Testis (tissue), 3 donors: ENCODE measurements around the gene MTA1. TPM values are rescaled to one million over a fixed set of nuclear protein-coding genes. Genes with fewer than 3 reads are reported as not detected.
A peak's percentile ranks its signal among the peaks of the same experiment; 100 is the strongest.

ENCODE experiments used
- DNase-seq: peaks from one replicate; pipeline ENCODE4 v3.0.0-alpha.2; 2019
- H3K27ac ChIP-seq, 2 donors: fragments of 200-600 bp; sonication (generic); one replicate each; pipeline ENCODE4 v1.5.1; 2019
- H3K27me3 ChIP-seq: fragments of 200-600 bp; sonication (generic); one replicate; pipeline ENCODE4 v1.5.1; 2019
- H3K36me3 ChIP-seq: fragments of 200-600 bp; sonication (generic); one replicate; pipeline ENCODE4 v1.5.1; 2017; ENCODE audit warnings: low read depth; ENCODE audit errors: missing control alignments
- H3K4me1 ChIP-seq: fragments of 200-600 bp; sonication (generic); one replicate; pipeline ENCODE4 v1.5.1; 2019
- H3K4me3 ChIP-seq, 2 donors: fragments of 200-600 bp; sonication (generic); one replicate each; pipeline ENCODE4 v1.5.1; 2017 to 2019
- H3K9me3 ChIP-seq: fragments of 200-600 bp; sonication (generic); one replicate; pipeline ENCODE4 v1.5.1; 2017
- POLR2A ChIP-seq: fragments of 450-650 bp; IDR thresholded peaks from one replicate; pipeline ENCODE4 v1.6.1; 2017; ENCODE audit warnings: antibody characterized with exemption, mild to moderate bottlenecking, moderate library complexity
- WGBS, 2 donors: methylation state at CpG; one replicate each; pipeline ENCODE4 v1.1.5; 2018; 5-methylcytosine and 5-hydroxymethylcytosine counted together
- intact Hi-C: fragments of 100-400 bp; cut with DNase I; formaldehyde crosslinking; loops from one replicate; pipeline ENCODE4 v1.15.1; 2023; ENCODE audit warnings: low total_unique reads
- polyA plus RNA-seq: library from polyadenylated mRNA; stranded (reverse); fragments of 350-450 nt; fragmentation: Illumina TruSeq; extraction: RNeasy Lipid Tissue Mini Kit (QIAGEN cat#74804); gene quantifications from one replicate; pipeline ENCODE4 v1.2.3, GENCODE V29; 2014; ENCODE audit warnings: low read depth, low replicate concordance; ENCODE audit not compliant: insufficient read depth
- total RNA-seq, 2 donors: library from RNA; depleted of rRNA; stranded (reverse); fragments of >200 nt; gene quantifications; one replicate each; pipeline ENCODE4 v1.2.3, GENCODE V29; 2016
- TF ChIP-seq, protein P1 (sequence below), 3 experiments: fragments of 450-650 bp in 2 of 3; fragments of 200-600 bp in 1 of 3; sonication (generic) in 1 of 3; IDR thresholded peaks; one replicate each; pipeline ENCODE4 v1.5.1; 2016 to 2019; ENCODE audit warnings: antibody characterized with exemption in 3 of 3, mild to moderate bottlenecking in 2 of 3, moderate library complexity in 1 of 3

The MTA1 gene
- total and polyA plus RNA-seq, 3 donors from 2014 or later: 118 to 135 (median 120) TPM

DNA sequence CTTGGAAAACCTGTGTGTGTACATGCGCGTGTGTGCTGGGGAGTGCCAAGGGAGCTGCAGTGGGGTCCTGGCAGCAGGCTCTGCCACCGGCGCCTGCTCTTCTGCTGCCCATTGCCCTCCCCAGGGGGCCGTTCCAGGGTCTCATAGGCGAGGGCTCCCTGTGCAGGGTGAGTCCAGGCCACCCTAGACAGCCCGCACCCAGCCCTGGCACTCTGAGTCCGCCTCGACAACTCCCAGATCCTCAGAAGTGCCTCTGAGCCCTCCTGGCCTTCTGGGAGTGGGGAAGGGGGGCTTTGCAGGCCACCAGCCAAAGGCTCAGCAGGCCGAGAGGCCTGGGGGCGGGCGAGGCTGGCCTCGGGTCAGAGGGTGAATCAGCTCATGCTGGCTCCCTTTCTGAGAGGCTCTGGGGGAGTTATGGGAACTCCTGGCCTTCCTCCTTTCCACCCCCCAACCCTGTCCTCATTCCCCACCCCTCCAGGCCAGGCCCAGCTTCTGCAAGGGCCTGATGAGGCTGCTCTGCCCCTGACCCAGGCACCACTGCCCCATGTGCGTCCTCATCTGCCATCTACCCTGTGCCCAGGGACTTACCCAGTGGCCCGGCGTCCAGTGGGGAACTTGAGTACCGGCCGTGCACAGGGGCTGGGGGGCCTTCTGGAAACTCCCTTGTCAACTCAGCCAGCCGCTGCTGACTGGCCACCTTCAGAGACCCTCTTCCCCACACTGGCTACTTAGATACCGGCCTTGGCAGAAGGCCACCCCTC lies 69.3 kb downstream of the MTA1 start:
- no peak for DNase-seq
- Histone ChIP-seq H3K4me3 (no peak overlapping the region), H3K4me1 (peaks cover 25% of the 10 kb centered on the region), H3K36me3 (no peaks in the 10 kb centered on the region), H3K27ac (peak overlapping the region; percentile 79 to 90), H3K27me3 (no peaks in the 10 kb centered on the region), H3K9me3 (no peaks in the 10 kb centered on the region)
- intact Hi-C loops: loop anchor here (5.0 kb wide), 1 partner anchor 117 kb away; no protein-coding TSS in a partner anchor
- WGBS, 2 donors: 69 to 74% methylated on average over 20 of the region's 20 CpGs
- TF ChIP-seq, protein P1, sequence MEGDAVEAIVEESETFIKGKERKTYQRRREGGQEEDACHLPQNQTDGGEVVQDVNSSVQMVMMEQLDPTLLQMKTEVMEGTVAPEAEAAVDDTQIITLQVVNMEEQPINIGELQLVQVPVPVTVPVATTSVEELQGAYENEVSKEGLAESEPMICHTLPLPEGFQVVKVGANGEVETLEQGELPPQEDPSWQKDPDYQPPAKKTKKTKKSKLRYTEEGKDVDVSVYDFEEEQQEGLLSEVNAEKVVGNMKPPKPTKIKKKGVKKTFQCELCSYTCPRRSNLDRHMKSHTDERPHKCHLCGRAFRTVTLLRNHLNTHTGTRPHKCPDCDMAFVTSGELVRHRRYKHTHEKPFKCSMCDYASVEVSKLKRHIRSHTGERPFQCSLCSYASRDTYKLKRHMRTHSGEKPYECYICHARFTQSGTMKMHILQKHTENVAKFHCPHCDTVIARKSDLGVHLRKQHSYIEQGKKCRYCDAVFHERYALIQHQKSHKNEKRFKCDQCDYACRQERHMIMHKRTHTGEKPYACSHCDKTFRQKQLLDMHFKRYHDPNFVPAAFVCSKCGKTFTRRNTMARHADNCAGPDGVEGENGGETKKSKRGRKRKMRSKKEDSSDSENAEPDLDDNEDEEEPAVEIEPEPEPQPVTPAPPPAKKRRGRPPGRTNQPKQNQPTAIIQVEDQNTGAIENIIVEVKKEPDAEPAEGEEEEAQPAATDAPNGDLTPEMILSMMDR (IDR thresholded peaks at IDR 0.05): no peak
- TF ChIP-seq POLR2A: no peak

DNA sequence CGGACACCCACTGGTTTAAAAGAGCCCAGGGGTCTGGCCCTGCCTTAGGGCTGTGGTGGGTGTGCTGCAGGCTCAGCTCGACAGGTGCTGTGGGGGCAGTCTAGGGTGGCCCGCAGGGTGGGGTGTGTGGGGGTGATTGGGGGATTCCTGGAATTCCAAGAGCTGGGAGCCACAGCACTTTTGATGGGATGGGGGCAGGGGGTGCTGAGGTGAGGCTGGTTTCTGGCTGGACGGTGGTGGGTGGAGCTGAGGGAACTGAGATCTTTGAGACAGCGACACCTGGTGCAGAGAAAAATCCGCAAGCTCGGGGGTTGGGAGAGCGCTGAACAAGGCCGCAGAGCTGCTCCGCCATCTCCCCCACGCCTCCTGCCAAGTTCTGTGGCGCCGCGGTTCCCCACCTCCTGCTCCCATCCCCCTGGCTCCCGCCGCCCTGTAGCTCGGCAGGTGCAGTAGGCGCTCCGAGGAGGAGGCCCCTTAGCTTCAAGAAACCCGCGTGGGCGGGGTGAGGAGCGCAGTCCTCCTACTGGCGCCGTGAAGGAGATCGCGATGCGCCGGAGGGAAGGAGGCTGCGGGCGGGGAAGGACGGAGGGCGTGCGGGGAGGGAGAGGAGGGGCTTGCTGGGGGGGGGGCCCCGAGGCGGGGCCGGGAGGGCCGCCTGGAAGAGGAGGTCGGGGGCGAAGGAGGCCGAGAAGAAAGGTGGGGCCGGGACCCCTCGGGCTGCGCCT lies 70.1 kb downstream of the MTA1 start:
- WGBS, 2 donors: 1 to 2% methylated on average over 23 to 44 of the region's 44 CpGs
- Histone ChIP-seq H3K27me3 (no peaks in the 10 kb centered on the region), H3K36me3 (no peaks in the 10 kb centered on the region), H3K4me1 (peaks cover 25% of the 10 kb centered on the region), H3K4me3 (peak overlapping the region; percentile 68 to 76), H3K9me3 (no peaks in the 10 kb centered on the region), H3K27ac (peak overlapping the region; percentile 79 to 90)
- DNase-seq: peak; percentile 90
- intact Hi-C loops: loop anchor here (5.0 kb wide), 1 partner anchor 117 kb away; no protein-coding TSS in a partner anchor
- TF ChIP-seq, protein P1 (IDR thresholded peaks at IDR 0.05): peak; percentile 38 to 64 (median 51)
- TF ChIP-seq POLR2A: no peak

DNA sequence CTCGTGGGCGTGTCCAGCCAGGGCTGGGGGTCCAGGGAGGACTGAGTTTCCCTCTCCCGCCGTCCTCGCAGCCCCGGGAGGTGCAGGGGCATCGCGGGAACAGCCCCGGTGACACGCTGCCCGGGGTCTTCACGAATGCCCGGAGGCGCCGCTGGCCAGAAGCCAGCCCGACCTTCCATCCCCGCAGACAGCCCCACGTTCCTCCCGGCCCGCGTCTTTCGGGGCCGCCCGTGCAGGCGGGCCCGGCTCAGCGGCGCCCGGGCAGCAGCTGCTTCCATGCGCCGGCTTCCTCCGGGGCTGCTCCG lies 70.6 kb downstream of the MTA1 start:
- H3K4me1 ChIP-seq: peaks cover 25% of the 10 kb centered on the region
- H3K9me3 ChIP-seq: no peaks in the 10 kb centered on the region
- TF ChIP-seq, protein P1 (IDR thresholded peaks at IDR 0.05): no peak
- TF ChIP-seq POLR2A: no peak
- peak overlapping the region; percentile 79 to 90 for H3K27ac ChIP-seq
- intact Hi-C loops: no loop called here
- H3K4me3 ChIP-seq: peak overlapping the region; percentile 68 to 76
- H3K27me3 ChIP-seq: no peaks in the 10 kb centered on the region
- 0 to 1% methylated on average over 2 to 32 of the region's 33 CpGs for WGBS, 2 donors
- no peaks in the 10 kb centered on the region for H3K36me3 ChIP-seq
- DNase-seq: no peak

GRCh38 chr14:105490572-105491365 lies 71.1 kb downstream of the MTA1 start, which contains the start of gene TEDC1:
Gene TEDC1 (plus strand): TSS chr14:105491246. CDS start chr14:105491376, 130 bp downstream.
- H3K36me3 ChIP-seq: no peaks in the 10 kb centered on the region
- H3K27ac ChIP-seq: peak within 1 kb of the TSS; percentile 82 to 90
- intact Hi-C loops: no loop called here
- H3K9me3 ChIP-seq: no peaks in the 10 kb centered on the region
- peak within 1 kb of the TSS; percentile 68 to 76 for H3K4me3 ChIP-seq
- no peak for TF ChIP-seq POLR2A
- TF ChIP-seq, protein P1 (IDR thresholded peaks at IDR 0.05): peak; percentile 73 to 97 (median 96)
- 0% methylated on average over 3 to 44 of the region's 94 CpGs for WGBS, 2 donors
- peak; percentile 100 for DNase-seq
- H3K4me1 ChIP-seq: peaks cover 25% of the 10 kb centered on the region
- no peaks in the 10 kb centered on the region for H3K27me3 ChIP-seq
